ENCODE measurements around the gene ORC3.
A peak's percentile ranks its signal among the peaks of the same experiment; 100 is the strongest.
"Not testable (repeated sequence)": the region's sequence is repeated elsewhere in the genome, so short reads cannot be mapped to it uniquely, and the experiment has no call there.

ORC3 gene

DNA sequence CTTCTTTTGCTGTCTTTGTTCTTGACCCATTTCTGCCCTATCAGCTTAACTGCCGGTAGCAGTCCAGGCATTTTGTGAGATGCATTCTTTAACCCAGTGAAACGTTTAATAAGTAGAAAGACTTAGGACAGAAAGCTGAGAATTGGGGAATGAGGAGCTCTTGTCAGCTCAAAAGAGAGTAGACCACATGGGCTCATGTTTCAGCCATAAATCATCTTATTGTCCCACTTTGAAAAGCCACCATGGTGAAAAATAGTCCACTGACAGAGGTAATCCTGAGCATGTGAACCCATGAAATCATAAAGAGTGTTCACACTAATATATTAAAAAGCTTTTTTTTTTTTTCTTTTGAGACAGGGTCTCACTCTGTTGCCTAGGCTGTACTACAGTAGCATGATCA is 16.3 kb downstream of the ORC3 start:
- no peak for DNase-seq

DNA sequence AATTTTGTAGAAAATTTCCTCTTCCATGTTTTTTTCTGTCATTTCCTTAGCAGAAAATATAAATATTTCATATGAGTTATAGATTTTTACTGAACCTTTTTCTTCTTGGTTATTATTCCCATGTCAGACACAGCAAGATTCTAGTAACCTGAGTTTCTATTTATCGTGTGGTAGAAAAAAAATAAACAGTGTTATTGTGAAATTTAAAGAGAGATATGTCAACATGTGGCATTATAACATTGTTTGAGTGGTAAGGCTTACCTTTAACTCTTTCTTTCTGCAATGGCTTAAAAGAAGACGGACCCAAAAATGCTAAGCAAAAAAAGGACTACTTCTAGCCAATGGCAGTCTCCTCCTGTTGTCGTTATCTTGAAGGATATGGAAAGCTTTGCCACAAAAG is 18.9 kb downstream of the ORC3 start:
- DNase-seq, result no peak

DNA sequence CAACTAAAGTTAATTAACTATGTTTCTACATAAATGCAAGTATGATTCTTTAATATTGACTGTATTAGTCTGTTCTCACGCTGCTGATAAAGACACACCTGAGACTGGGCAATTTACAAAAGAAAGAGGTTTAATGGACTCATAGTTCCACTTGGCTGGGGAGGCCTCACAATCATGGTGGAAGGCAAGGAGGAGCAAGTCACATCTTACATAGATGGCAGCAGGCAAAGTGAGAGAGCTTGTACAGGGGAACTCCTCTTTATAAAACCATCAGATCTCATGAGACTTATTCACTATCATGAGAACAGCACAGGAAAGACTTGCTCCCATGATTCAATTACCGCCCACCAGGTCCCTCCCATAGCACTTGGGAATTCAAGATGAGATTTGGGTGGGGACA is 23.1 kb downstream of the ORC3 start:
- not testable (repeated sequence) for DNase-seq

DNA sequence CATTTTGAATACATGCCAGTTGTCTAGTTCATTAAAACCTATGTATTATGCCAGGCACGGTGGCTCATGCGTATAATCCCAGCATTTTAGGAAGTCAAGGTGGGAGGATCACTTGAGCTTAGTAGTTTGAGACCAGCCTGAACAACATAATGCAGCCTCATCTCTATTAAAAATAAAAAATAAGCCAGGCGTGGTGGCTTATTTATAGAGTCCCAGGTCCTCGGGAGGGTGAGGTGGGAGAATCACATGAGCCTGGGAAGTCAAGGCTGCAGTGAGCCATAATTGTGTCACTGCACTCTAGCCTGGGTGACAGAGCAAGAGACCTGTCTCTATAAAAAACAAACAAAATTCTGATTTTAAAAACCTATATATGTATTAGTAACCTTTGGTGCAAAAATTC is 27.5 kb downstream of the ORC3 start:
- DNase-seq, result no peak

DNA sequence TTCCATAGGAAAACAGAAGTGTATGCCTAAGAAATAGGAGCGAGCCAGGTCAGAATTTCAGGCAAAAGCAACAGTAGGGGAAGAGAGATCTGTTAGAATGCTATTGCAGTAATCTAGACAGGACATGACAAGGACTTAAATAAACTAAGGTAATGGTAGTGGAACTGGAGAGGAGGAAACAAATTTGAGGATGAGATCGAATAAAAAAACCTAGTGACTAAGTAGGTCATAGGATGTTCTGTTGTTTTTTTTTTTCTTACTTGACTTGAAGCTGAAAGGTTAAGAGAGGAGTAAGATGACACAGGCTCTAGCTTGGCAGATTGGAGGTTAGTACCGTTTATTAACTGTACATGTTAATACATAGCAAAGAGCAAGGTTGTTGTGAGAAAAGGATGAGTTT is 28.6 kb downstream of the ORC3 start:
- no peak for DNase-seq

DNA sequence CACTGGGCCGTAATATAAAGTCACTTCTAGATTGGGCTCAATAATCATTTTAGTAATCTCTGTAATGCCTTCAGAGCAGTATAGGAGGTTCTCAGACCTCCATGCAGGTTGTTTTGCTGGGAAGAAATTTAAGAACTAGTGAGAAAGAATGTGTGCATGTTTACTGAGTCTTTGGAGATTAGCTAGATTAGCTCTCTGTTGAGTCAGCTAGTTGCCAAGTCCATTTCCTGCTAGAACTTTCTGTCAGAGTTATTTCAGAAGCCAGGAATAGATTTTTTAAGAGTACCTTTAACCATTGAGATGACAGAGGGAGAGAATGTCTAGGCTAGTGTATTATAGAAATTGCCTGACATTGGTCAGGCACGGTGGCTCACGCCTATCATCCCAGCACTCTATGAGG is 33.3 kb downstream of the ORC3 start:
- DNase-seq, result no peak

DNA sequence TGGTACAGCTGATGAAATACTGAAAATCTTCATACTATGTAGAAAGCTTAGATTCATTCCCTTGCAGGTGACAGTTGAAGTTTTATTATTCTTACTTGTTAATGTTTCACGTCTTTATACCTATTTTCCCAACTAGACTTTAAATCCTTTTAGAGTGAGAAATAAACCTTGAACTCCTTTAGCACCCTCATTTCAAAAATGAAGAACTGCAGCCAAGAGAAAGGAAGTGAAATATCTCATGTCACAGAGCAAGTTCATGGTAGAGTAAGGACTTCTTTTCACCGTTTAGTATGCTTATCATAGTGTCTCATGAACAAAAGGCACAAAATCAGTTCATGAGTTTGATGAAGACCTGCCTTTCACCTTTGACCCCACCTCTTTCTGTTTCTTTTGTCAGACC is 38.5 kb downstream of the ORC3 start:
- no peak for DNase-seq

DNA sequence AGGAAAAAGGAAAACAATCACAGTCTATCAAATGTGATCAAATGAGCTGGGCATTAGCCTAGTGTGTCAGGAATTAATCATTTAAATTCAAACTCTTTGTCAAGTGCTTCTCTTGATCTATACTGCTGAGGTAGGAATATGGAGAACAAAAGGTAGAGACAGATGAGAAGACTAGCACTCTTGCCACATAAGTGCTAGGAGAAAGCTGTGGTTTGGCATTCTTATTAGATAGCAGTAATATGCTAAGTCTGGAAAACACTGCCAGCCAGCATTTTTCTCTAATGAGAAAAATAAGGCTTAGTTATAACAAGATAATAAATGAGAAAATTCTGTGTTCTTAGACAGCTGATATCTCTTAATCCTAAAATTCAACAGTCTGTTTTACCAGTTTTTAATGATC is 38.9 kb downstream of the ORC3 start:
- no peak for DNase-seq

DNA sequence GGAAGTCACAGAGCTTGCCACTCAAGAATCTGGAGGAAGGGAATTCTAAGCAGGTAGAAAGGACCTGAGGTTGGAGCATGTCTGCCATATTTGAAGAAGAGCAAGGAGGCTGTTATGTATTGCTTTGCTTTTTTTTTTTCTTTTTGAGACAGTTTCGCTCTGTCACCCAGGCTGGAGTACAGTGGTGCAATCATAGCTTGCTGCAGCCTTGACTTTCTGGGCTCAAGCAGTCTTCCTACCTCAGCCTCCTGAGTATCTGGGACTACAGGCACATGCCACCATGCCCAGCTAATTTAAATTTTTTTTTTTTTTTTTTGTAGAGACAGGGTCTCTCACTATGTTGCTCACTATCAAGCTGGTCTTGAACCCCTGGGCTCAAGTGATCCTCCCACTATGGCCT is 40.8 kb downstream of the ORC3 start:
- DNase-seq, result no peak

DNA sequence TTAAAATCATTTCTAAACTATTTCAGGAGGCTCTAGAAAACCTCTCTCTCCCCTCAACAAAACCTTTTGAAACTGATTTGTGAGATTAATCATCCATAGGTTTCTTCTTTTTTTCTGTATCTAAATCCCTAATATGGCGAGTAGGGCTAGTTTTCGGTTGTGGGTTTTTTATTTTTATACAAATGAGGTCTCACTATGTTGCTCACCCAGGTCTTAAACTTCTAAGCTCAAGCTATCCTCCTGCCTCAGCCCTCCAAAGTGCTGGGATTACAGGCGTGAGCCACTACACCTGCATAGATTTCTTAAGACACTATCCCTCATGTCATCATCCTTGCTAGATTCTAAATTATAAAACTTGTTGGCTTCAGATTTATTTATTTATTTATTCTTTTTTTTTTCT is 43.9 kb downstream of the ORC3 start:
- DNase-seq, result no peak

DNA sequence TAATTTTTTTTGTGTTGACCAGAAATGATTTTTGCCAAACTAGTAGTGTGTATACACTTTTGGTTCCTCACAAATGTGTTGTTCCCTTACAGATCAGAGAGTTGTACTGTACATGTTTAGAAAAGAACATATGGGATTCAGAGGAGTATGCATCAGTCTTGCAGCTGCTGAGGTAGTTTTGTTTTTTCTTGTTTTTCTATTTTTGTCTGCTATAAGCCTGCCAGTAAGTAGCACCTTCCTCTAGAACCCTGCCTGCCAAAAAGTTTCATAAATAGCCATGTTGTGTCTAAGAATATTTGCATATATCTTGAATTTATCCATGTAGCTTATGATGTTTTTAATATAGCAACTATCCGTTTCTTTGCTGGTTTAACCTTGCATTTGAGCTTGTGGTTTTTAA is 46.4 kb downstream of the ORC3 start:
- DNase-seq, result no peak

DNA sequence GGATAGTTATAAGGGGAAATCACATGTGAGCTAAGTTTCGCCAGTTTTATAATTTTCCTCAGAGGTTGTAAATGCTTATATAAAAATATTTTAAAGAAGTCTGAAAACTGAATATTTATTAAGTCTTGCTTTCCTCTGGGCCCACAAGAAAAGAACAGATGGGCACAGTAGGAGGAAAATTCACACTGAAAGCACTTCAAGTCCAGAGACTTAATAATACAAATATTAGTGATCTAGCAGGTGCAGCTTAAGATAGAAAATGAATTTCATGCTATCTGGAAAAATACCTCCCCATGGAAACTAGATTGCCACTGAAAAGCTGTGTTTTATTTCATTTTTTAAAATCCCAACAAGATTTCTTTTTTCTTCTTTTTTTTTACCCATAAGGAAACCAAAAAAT is 47.2 kb downstream of the ORC3 start:
- DNase-seq, result no peak

DNA sequence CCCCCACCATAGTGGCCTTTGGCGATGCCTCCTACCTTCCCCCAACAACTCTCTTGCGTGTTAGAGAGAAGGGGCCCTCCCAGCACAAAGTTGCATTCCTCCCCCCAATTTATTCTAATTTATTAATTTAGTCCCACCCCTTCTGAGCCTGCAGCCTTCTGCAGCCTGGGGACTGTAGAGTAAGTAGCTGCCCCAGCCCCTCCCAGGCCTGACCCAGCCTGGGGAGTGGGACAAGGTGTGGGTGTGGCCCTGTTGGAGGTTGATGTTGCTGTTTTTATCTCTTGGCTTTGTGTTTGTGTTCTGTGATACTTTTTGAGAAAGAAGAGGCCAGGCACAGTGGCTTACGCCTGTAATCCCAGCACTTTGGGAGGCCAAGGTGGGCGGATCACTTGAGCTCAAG is 49.4 kb downstream of the ORC3 start:
- DNase-seq, result no peak

DNA sequence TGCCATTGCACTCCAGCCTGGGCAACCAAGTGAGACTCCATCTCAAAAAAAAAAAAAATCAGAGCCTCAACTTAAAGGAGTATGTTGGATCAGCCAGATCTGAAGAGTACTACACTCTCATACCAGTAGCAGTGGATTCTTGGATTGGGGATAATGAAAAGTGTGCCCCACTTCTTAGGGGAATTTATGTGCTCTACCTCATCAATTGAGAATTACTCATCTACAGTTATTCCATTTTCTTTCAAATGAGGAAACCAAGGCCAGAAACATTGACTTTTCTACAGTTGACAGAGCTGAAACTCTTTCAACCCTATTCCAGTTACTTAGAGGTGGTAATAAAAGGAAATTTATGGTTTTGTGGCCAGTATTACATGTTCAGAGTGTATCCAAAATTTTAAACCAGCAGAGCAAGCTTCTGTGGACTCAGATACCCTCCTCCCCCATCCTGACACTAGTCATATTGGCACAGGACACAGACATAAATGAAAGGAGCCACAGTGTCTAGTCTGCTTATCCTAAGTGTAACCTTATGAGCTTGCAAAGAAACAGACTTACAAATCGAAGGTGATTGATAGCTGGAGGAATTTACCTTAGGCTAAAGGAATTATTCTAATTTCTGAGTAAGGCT is 51.2 kb downstream of the ORC3 start:
- DNase-seq, result no peak

DNA sequence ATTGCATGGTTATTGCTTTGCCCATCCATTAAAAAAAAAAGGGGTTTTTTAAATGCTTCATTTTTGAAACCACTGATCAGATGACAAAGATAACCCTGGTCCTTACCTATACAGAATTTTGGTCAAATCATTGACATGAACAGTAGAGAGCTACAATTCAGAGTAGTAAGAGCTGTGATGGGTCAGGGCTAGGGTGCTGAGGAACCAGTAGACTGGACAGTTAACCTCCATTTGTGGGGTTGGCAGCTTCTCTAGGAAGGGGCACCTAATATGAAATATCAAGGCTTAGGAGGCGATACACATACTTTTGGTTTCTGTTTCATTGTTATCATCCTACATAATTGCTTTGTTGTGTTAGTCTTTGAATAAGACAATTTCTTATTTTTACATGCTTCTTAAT is 55.1 kb downstream of the ORC3 start:
- DNase-seq, result no peak

DNA sequence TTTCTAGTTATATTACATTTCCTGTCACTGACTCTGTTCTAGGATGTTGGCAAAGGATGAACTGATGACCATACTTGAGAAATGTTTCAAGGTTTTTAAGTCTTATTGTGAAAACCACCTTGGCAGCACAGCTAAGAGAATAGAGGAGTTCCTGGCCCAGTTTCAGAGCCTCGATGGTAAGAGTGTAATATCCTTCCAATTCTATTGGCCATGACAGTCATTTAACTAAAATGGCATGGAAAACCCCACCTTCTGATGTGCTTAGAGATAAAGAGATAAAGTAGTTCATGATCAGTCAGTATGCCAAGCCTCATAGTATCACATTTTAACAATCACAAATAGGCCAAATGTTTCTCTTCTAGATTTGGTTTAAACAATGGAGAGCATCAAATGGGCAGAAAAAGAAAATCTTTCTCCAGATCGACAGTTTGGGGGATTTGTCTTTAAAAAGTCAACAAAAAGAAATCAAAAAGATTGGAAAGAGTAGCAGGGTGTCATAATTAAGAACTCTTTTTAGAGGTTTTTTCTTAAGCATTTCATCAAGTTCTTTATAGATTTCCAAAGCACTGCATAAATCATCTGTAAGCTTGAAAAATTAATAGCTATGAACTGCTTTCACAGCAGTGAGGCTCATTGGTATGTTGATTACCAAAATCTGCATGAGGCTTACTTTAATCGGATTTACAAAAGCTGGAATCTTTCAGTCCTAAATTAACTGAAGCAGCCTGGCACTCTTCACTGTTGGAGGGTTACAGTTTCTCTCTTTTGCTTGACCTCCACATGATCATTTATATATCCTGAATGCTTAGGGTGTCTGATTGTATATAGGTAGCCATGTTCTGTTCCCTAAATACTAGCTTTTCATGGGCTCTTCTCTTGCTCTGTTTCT is 63.4 kb downstream of the ORC3 start:
- DNase-seq, result no peak

DNA sequence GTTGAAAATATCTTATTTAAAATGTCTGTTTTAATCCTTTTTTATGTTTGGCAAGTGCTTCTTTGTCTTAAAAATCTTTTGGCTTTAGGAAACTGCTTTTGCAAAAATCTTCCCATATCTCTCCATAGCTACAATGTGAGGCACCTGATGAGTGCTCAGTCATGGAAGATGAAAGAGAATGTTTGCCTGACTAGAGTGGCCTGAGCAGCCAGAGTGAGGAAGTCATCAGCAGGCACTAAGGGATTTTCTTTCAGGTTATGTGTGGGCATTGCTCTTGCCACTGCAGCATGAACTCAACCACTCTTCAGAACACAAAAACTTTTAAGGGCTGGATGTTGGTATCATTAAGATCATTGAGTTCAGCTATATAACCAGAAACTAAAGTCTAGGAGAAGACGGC is 64.2 kb downstream of the ORC3 start:
- DNase-seq, result no peak

DNA sequence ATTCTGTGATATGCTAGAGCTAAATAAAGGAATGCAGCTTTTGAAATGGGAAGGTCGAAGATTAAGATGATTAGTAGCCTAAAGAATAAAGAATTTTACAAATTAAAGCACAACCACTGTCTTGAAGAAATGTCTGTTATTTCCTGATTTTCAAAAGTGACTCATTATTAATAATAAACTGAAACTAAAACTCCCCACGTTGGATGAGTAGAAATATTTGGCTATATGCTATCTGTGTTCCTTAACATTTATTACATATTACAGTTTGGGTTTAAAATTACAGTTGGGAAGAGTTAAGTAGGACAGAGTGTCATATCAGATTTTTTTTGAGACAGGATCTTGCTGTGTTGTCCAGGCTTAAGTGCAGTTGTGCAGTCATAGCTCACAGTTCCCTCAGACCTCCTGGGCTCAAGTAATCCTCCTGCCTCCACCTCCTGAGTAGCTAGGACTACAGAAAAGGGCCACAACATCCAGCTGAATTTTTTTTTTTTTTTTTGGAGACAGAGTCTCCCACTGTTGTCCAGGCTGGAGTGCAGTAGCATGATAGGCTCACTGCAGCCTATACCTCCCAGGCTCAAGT is 65.0 kb downstream of the ORC3 start:
- DNase-seq, result no peak

DNA sequence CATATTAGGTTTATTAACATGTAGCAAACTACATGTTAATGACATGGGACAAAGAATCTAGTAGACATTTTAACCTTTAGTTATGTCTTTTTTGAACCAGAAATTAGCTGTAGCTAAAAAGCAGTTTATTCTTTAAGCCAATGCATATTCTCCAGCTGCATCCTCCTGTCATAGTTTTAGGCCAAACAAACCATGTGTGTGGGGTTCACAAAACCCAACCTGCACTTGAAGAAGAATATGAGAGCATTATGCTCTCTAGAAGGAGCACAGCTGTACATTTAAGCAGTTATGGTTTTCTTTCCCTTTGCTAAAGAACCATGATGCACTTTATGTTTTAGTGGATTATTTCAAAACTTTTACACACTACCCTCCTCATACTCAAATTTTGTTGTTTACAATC is 65.9 kb downstream of the ORC3 start:
- no peak for DNase-seq

DNA sequence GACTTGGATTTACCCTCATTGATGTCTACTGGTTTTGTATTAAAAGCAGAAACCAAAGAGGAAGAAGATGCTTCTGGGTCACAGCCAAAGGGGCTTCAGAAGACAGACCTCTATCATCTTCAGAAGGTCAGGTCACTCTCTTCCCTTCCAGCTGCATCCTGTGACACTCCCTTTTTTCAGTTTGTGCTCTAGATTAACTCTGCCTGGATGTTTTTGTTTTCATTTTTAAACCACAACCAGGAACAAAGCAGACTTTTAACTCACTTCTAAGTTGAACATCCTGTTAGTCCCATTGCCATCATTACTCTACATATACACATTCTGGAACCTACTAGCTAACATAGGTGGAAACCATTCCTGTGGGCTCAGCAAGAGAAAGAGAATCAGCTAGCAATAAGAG is 66.9 kb downstream of the ORC3 start:
- DNase-seq, result no peak

DNA sequence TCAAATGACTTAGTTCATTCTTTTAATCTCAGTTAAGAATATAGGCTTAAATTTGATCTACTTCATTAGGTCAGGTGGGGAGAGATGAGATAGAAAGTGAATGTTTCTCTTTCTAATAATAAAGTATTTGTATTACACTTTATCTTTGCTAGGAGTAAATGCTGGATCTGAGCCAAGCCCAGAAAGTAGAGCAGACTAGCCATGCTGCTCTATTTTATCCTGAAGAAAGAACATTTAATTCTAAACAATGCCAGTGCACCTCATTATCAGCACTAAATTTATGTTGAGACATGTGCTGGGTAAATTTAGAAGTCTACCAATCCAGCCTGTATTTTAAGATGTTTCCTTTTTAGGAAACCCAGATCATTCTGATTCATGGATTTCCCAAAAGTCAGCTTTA is 68.6 kb downstream of the ORC3 start:
- DNase-seq, result no peak

DNA sequence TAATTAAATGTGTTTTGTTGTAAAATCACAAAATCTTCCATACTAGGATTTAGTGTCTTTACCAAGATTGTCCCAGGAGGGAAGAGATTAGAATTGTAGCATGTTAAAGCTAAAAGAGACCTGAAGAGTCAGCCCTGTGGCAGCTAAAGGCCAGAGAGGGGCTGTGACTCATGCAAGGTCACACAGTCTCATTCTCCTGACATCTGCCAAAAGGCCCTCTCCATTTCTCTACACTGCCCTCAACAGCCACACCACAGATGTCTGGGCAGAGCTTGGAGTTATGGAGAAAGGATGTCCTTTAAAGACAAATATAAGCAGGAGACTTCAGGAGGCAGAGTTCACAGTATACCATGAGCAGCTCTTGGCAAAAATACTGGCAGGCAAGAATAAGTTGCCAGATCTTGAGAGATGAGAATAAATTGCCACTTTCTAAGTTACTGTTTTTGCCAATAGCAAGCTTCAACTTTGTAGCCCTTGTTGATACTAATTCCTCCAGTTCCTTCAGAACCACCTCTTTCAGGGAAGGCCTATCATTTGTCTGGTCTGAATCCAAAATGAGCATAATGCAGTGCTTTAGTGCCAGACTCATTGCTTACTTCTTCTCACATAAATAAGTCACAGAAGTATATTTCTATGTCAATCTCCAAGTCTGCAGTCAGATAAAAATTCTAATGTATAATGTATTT is 70.4 kb downstream of the ORC3 start:
- DNase-seq, result peak; percentile 27 to 32

DNA sequence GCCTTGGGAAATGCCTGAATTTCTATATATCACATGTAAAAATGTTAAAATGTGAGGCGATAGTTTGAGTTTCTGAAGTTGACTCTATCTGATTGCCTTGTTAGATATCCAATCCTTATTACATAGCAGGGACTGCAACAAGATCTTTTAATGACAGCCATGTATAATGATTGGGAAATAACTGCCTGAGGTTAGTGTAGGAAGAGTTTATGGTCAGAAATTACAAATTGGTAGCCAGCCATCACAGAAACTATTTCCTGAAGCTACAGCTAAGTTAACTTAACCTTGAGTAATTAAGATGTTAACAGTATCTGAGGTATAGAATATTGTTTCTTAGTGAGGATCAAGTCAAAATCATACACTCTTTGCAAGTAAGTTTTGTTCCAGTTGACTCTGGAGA is 71.1 kb downstream of the ORC3 start:
- no peak for DNase-seq

DNA sequence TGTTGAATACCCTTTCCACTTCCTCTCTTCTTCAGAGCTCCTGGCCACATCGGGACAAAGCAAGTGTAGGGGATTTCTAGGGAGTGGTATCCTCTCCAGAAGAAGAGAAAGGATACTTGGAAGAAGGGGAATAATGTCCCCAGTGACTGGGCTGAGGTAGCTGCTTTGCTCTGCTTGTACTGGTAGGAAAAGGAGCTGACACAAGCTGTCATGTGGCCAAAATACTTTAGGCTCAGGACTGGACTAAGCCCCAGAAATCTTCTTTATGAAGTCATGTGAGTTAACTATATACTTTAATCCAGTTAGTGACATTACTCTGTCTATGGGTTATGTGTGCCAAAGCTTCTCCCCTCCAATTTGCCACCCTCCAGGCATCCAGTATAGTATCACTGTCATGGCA is 71.6 kb downstream of the ORC3 start:
- DNase-seq, result no peak

All from SW 1271 (cell line).